Sigmoid colon (tissue), 4 donors: ENCODE data around the gene LCE1C.

Experiments
- EP300 ChIP-seq, 4 donors: sonication (generic); formaldehyde crosslinking; IDR thresholded peaks; one replicate each; pipeline ENCODE4 v1.6.1; 2017; ENCODE audit warnings: antibody characterized with exemption in 4 of 4
- POLR2A ChIP-seq, 2 donors: fragments of 450-650 bp; IDR thresholded peaks; one replicate each; pipeline ENCODE4 v1.6.1; 2016; ENCODE audit warnings: antibody characterized with exemption in 2 of 2, mild to moderate bottlenecking in 2 of 2, moderate library complexity in 2 of 2
- POLR2AphosphoS5 ChIP-seq, 4 donors: sonication (generic); formaldehyde crosslinking; IDR thresholded peaks; one replicate each; pipeline ENCODE4 v1.6.1; 2017; ENCODE audit warnings: antibody characterized with exemption in 4 of 4
- TF ChIP-seq, protein P1 (sequence below), 4 experiments: fragments of 450-650 bp in 3 of 4; fragments of 200-600 bp in 1 of 4; IDR thresholded peaks; one replicate each; pipeline ENCODE4 v1.5.1; 2016 to 2019; ENCODE audit warnings: antibody characterized with exemption in 4 of 4, mild to moderate bottlenecking in 3 of 4, moderate library complexity in 2 of 4

DNA sequence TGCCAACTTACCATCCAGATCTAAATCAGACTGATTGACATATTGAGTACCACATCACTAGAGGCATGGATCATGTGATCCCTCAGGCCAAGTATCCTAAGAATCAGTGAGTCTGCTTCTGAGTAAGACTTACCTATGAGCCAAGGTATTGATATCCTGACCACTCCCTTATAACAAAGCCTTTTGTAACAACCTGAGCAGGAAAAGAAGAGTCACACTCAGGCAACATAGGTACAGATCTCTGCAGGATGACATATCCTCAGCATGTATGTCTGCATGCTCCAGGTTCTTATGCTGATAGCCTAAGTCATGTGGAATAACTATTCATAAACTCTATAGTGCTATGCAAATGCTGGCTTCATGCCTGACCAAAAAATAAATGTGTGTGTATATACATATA lies 18.5 kb upstream of the LCE1C start:
- TF ChIP-seq, protein P1, sequence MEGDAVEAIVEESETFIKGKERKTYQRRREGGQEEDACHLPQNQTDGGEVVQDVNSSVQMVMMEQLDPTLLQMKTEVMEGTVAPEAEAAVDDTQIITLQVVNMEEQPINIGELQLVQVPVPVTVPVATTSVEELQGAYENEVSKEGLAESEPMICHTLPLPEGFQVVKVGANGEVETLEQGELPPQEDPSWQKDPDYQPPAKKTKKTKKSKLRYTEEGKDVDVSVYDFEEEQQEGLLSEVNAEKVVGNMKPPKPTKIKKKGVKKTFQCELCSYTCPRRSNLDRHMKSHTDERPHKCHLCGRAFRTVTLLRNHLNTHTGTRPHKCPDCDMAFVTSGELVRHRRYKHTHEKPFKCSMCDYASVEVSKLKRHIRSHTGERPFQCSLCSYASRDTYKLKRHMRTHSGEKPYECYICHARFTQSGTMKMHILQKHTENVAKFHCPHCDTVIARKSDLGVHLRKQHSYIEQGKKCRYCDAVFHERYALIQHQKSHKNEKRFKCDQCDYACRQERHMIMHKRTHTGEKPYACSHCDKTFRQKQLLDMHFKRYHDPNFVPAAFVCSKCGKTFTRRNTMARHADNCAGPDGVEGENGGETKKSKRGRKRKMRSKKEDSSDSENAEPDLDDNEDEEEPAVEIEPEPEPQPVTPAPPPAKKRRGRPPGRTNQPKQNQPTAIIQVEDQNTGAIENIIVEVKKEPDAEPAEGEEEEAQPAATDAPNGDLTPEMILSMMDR (IDR thresholded peaks at IDR 0.05): no peak
- TF ChIP-seq POLR2A (IDR thresholded peaks at IDR 0.05) (no peak), POLR2AphosphoS5 (IDR thresholded peaks at IDR 0.05) (no peak), EP300 (IDR thresholded peaks at IDR 0.05) (no peak)
